Measurements from ENCODE around the gene CARD9.
A peak's percentile ranks its signal among the peaks of the same experiment; 100 is the strongest.

The CARD9 gene

DNA sequence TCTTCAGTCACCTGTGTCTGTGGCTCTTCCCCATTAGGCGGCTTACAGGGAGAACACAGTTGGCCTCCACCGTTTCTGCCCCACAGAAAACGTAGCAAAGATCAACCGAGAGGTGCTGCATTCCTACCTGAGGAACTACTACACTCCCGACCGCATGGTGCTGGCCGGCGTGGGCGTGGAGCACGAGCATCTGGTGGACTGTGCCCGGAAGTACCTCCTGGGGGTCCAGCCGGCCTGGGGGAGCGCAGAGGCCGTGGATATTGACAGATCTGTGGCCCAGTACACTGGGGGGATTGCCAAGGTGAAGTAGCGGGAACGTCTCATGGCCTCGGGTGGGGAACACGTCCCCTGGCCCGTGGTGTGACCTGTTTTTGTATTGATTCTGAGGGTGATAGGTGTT lies 43.4 kb upstream of the CARD9 start:
- TF ChIP-seq, protein P1, sequence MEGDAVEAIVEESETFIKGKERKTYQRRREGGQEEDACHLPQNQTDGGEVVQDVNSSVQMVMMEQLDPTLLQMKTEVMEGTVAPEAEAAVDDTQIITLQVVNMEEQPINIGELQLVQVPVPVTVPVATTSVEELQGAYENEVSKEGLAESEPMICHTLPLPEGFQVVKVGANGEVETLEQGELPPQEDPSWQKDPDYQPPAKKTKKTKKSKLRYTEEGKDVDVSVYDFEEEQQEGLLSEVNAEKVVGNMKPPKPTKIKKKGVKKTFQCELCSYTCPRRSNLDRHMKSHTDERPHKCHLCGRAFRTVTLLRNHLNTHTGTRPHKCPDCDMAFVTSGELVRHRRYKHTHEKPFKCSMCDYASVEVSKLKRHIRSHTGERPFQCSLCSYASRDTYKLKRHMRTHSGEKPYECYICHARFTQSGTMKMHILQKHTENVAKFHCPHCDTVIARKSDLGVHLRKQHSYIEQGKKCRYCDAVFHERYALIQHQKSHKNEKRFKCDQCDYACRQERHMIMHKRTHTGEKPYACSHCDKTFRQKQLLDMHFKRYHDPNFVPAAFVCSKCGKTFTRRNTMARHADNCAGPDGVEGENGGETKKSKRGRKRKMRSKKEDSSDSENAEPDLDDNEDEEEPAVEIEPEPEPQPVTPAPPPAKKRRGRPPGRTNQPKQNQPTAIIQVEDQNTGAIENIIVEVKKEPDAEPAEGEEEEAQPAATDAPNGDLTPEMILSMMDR (IDR thresholded peaks at IDR 0.05) = no peak

DNA sequence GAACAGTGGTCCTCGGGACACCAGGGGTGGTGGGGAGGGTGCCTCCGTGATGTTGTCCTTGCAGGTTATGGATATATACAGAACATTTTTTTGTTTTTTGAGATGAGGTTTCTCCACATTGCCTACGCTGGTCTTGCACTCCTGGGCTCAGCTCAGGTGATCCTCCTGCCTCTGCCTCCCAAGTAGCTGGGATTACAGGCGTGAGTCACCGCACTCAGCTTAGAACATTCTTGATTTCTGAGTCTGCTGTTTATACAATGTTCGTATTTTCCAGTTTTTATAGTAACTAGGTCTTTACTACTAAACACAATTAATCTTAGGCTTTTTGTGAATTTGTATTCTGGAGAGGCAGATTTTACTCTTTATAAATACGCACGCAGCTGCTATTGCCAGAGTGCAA lies 43.0 kb upstream of the CARD9 start:
- Histone ChIP-seq H3K36me3 (peaks cover 84% of the 10 kb centered on the region), H3K4me1 (ENCODE audit: control insufficient read depth in 1 of 2, insufficient read depth in 1 of 2, low read depth in 1 of 2, low read length in 1 of 2) (peaks cover 0 to 3% of the 10 kb centered on the region in 2 experiments), H3K9me3 (no peaks in the 10 kb centered on the region)

More for the DNA sequence above, 43.4 kb upstream of the CARD9 start:
- Histone ChIP-seq H3K27me3 (no peaks in the 10 kb centered on the region), H3K9me3 (no peaks in the 10 kb centered on the region), H3K27ac (no peak overlapping the region), H3K4me3 (ENCODE audit: low read depth in 1 of 2, low read length in 1 of 2) (no peak overlapping the region), H3K4me1 (ENCODE audit: control insufficient read depth in 1 of 2, insufficient read depth in 1 of 2, low read depth in 1 of 2, low read length in 1 of 2) (no peaks in the 10 kb centered on the region), H3K36me3 (peaks cover 89% of the 10 kb centered on the region)

DNA sequence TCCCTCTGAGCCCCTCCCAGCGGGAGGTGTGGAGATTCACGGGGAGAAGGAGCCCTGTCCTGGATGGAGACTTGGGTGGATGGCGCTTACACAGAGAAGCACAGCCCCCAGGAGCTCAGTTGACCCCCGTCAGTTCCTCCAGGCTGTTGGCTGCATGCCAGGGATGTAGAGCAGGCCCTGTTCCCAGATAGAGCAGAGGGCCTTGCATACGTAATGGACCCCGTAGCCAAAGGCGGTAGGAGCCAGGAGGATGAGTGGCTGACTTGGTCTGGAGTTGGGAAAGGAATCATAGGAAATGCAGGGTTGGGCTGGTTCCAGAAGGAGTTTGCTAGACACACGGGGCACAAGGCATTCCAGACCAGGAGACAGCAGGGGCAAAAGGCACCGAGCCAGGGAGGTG lies 39.5 kb upstream of the CARD9 start:
- H3K4me1 ChIP-seq (ENCODE audit: control insufficient read depth in 1 of 2, insufficient read depth in 1 of 2, low read depth in 1 of 2, low read length in 1 of 2) = peaks cover 15 to 21% of the 10 kb centered on the region in 2 experiments
- H3K36me3 ChIP-seq = peaks cover 54% of the 10 kb centered on the region
- no peak overlapping the region for H3K4me3 ChIP-seq (ENCODE audit: low read depth in 1 of 2, low read length in 1 of 2)
- no peak overlapping the region for H3K27ac ChIP-seq
- TF ChIP-seq, protein P1 (IDR thresholded peaks at IDR 0.05) = no peak
- H3K27me3 ChIP-seq = peaks cover 13% of the 10 kb centered on the region
- H3K9me3 ChIP-seq = no peaks in the 10 kb centered on the region

More for the DNA sequence above, 43.0 kb upstream of the CARD9 start:
- H3K4me3 ChIP-seq (ENCODE audit: low read depth in 1 of 2, low read length in 1 of 2) = no peak overlapping the region
- no peak overlapping the region for H3K27ac ChIP-seq
- TF ChIP-seq, protein P1 (IDR thresholded peaks at IDR 0.05) = no peak
- no peaks in the 10 kb centered on the region for H3K27me3 ChIP-seq

GRCh38 chr9:136411378-136411777 lies 37.9 kb upstream of the CARD9 start:
- no peak overlapping the region for H3K27ac ChIP-seq
- H3K4me1 ChIP-seq (ENCODE audit: control insufficient read depth in 1 of 2, insufficient read depth in 1 of 2, low read depth in 1 of 2, low read length in 1 of 2) = peaks cover 15 to 21% of the 10 kb centered on the region in 2 experiments
- H3K36me3 ChIP-seq = peaks cover 44% of the 10 kb centered on the region
- TF ChIP-seq, protein P1 (IDR thresholded peaks at IDR 0.05) = no peak
- H3K27me3 ChIP-seq = peaks cover 13% of the 10 kb centered on the region
- no peaks in the 10 kb centered on the region for H3K9me3 ChIP-seq
- H3K4me3 ChIP-seq (ENCODE audit: low read depth in 1 of 2, low read length in 1 of 2) = peak overlapping the region; percentile 89 to 91

- Histone ChIP-seq H3K4me1 (ENCODE audit: control insufficient read depth in 1 of 2, insufficient read depth in 1 of 2, low read depth in 1 of 2, low read length in 1 of 2) (peaks cover 15 to 21% of the 10 kb centered on the region in 2 experiments), H3K27me3 (peaks cover 13% of the 10 kb centered on the region), H3K9me3 (no peaks in the 10 kb centered on the region), H3K27ac (peak within 1 kb of the TSS; percentile 82), H3K36me3 (peaks cover 37% of the 10 kb centered on the region), H3K4me3 (ENCODE audit: low read depth in 1 of 2, low read length in 1 of 2) (peak within 1 kb of the TSS; percentile 89 to 91)
- TF ChIP-seq, protein P1 (IDR thresholded peaks at IDR 0.05) = peak; percentile 34
These were observed 37.2 kb upstream of the CARD9 start, which contains the start of the genes ENTR1 and PMPCA for GRCh38 chr9:136410500-136411287. TSS of gene ENTR1 (minus strand) at chr9:136410614. CDS start at chr9:136410397, 217 bp downstream. TSS of gene PMPCA (plus strand) at chr9:136410658. CDS start at chr9:136410669, 11 bp downstream.
